Airway epithelial cell (primary cell): ENCODE results near the gene ZNRF2. TPM values are rescaled to one million over a fixed set of nuclear protein-coding genes. Genes with fewer than 3 reads are reported as not detected.

ENCODE experiments used
- total RNA-seq: library from RNA; depleted of rRNA; stranded (reverse); fragments of >200 nt; gene quantifications from 2 replicates; pipeline ENCODE4 v1.2.3, GENCODE V29; 2015

Gene ZNRF2
- 11.5 and 20.0 TPM in 2 replicates for total RNA-seq

DNA sequence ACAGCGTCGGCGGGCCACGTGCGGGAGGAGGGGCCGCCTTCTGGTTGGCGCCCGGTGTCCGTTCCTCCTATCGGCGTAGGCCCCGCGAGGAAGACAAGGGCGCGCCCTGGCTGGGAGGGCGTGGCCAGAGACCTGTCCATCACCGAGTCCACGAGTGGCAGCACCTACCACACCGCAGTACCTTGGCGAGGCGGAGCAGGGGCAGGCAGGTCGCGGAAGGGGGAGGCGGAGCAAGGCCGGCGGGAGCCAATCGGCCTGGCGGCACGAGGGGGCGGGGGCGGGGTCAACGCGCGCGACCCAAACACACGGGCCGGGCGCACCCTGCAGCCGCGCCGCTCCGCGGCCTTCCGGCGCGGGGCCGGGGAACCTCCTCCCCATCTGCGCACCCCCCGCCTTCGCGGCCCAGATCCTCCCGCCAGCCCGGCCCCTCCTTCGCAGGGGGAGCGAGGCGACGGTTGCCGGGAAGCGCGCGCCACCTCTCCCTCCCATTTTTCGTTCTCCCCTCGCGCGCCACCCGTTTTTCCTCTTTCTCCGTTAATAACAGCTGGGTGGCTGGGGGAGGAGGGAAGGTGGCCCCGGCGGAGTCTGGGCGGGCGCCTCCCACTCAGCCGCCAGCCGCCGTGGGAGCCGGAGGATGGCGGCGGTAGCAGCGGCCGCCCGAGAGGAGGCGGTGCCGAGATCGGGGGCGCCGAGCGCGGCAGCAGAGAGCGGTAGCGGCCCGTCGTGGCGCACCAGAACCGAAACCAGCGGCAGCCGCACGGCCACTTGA, at the start of gene ZNRF2:
TSS of gene ZNRF2 (plus strand) at position 300 of the 769 bp plus-strand sequence. CDS start 761 bp downstream, outside the sequence.

Other genes starting within 250 kb of the ZNRF2 start
- 11.5 and 15.7 TPM in 2 replicates for gene MTURN, start 149.6 kb upstream of the ZNRF2 start, total RNA-seq
- 5.4 and 5.9 TPM in 2 replicates for gene NOD1, start 194.2 kb downstream of the ZNRF2 start, total RNA-seq
- gene GGCT, start 220.2 kb downstream of the ZNRF2 start, total RNA-seq: 76.8 and 79.3 TPM in 2 replicates